HL-60/S4 treated with retinoic acid at 250 ng/mL for 4 days and 3 days (cell line): Measurements from ENCODE around the gene DNAAF1.

Experiments
- in situ Hi-C: fragments of 300-500 bp; cut with MboI; formaldehyde crosslinking; loops from 2 replicates; pipeline ENCODE4 v1.7.0; 2022; ENCODE audit warnings: low sequenced_read_pairs

DNAAF1 gene

GRCh38 chr16:84159007-84159406, 13.9 kb downstream of the DNAAF1 start:
- in situ Hi-C loops = no loop called here

- in situ Hi-C loops = no loop called here
Observed at GRCh38 chr16:84159800-84160199, 14.7 kb downstream of the DNAAF1 start.

- in situ Hi-C loops = no loop called here
Observed at GRCh38 chr16:84161037-84161436, 15.9 kb downstream of the DNAAF1 start.

GRCh38 chr16:84161801-84162200, 16.7 kb downstream of the DNAAF1 start:
- in situ Hi-C loops = no loop called here

- in situ Hi-C loops = no loop called here
Observed at GRCh38 chr16:84165746-84166145, 20.6 kb downstream of the DNAAF1 start.

- in situ Hi-C loops = no loop called here
Observed at GRCh38 chr16:84166796-84167695, 21.9 kb downstream of the DNAAF1 start.

GRCh38 chr16:84169765-84170310, 24.7 kb downstream of the DNAAF1 start:
- in situ Hi-C loops = no loop called here

- in situ Hi-C loops = no loop called here
Observed at GRCh38 chr16:84174396-84174795, 29.3 kb downstream of the DNAAF1 start.

GRCh38 chr16:84175350-84176081, 30.4 kb downstream of the DNAAF1 start:
- in situ Hi-C loops = loop anchor here (25.0 kb wide), 1 partner anchor 213 kb away; the partner anchor contains the start of genes NECAB2 and OSGIN1

GRCh38 chr16:84176192-84177053, 31.3 kb downstream of the DNAAF1 start:
- in situ Hi-C loops = loop anchor here (25.0 kb wide), 1 partner anchor 214 kb away; the partner anchor contains the start of genes NECAB2 and OSGIN1

GRCh38 chr16:84177741-84178073, 32.6 kb downstream of the DNAAF1 start:
- in situ Hi-C loops = loop anchor here (25.0 kb wide), 1 partner anchor 215 kb away; the partner anchor contains the start of genes NECAB2 and OSGIN1

- in situ Hi-C loops = loop anchor here (25.0 kb wide), 1 partner anchor 216 kb away; the partner anchor contains the start of genes NECAB2 and OSGIN1
Observed at GRCh38 chr16:84178146-84178765, 33.1 kb downstream of the DNAAF1 start.

- in situ Hi-C loops = loop anchor here (25.0 kb wide), 1 partner anchor 217 kb away; the partner anchor contains the start of genes NECAB2 and OSGIN1
Observed at GRCh38 chr16:84178892-84179611, 33.9 kb downstream of the DNAAF1 start.

GRCh38 chr16:84179612-84180320, 34.7 kb downstream of the DNAAF1 start:
- in situ Hi-C loops = loop anchor here (25.0 kb wide), 1 partner anchor 217 kb away; the partner anchor contains the start of genes NECAB2 and OSGIN1

GRCh38 chr16:84180519-84181140, 35.5 kb downstream of the DNAAF1 start:
- in situ Hi-C loops = loop anchor here (25.0 kb wide), 1 partner anchor 218 kb away; the partner anchor contains the start of genes NECAB2 and OSGIN1

- in situ Hi-C loops = loop anchor here (25.0 kb wide), 1 partner anchor 219 kb away; the partner anchor contains the start of genes NECAB2 and OSGIN1
Observed at GRCh38 chr16:84181144-84181915, 36.2 kb downstream of the DNAAF1 start.

- in situ Hi-C loops = loop anchor here (25.0 kb wide), 1 partner anchor 220 kb away; the partner anchor contains the start of genes NECAB2 and OSGIN1
Observed at GRCh38 chr16:84182104-84182503, 37.0 kb downstream of the DNAAF1 start.
